Stimulated activated naive CD8-positive, alpha-beta T cell treated with anti-CD3 and anti-CD28 coated beads, Interleukin-15, Interleukin-2, amounts not matched to agents 100 ng/mL and 50 ng/mL, for 24 hours (primary cell): ENCODE results near the gene ETNPPL.

Experiments used
- H3K27ac Mint-ChIP-seq: one replicate; pipeline ENCODE4 v1.8.0; 2021; ENCODE audit warnings: mild to moderate bottlenecking, mixed read lengths
- H3K27me3 Mint-ChIP-seq: one replicate; pipeline ENCODE4 v1.8.0; 2021; ENCODE audit warnings: mixed read lengths
- H3K36me3 Mint-ChIP-seq: one replicate; pipeline ENCODE4 v1.8.0; 2021; ENCODE audit warnings: low read depth, mixed read lengths
- H3K4me1 Mint-ChIP-seq: one replicate; pipeline ENCODE4 v1.8.0; 2021; ENCODE audit warnings: low read depth, mixed read lengths
- H3K4me3 Mint-ChIP-seq: one replicate; pipeline ENCODE4 v1.8.0; 2021; ENCODE audit warnings: mild to moderate bottlenecking, mixed read lengths
- H3K9me3 Mint-ChIP-seq: one replicate; pipeline ENCODE4 v1.8.0; 2021; ENCODE audit warnings: mixed read lengths

Gene ETNPPL

GRCh38 chr4:108695062-108695461 lies 67.8 kb downstream of the ETNPPL start:
- no peak overlapping the region for H3K27ac Mint-ChIP-seq
- no peaks in the 10 kb centered on the region for H3K9me3 Mint-ChIP-seq
- H3K27me3 Mint-ChIP-seq, result no peaks in the 10 kb centered on the region
- no peaks in the 10 kb centered on the region for H3K4me1 Mint-ChIP-seq
- no peaks in the 10 kb centered on the region for H3K36me3 Mint-ChIP-seq
- no peak overlapping the region for H3K4me3 Mint-ChIP-seq

GRCh38 chr4:108694423-108694822 lies 68.4 kb downstream of the ETNPPL start:
- Mint-ChIP-seq H3K27ac (no peak overlapping the region), H3K4me1 (no peaks in the 10 kb centered on the region), H3K9me3 (no peaks in the 10 kb centered on the region), H3K4me3 (no peak overlapping the region), H3K36me3 (no peaks in the 10 kb centered on the region), H3K27me3 (no peaks in the 10 kb centered on the region)

- Mint-ChIP-seq H3K36me3 (no peaks in the 10 kb centered on the region), H3K9me3 (no peaks in the 10 kb centered on the region), H3K4me1 (no peaks in the 10 kb centered on the region), H3K27me3 (no peaks in the 10 kb centered on the region), H3K27ac (no peak overlapping the region), H3K4me3 (no peak overlapping the region)
These were observed 69.0 kb downstream of the ETNPPL start for GRCh38 chr4:108693819-108694218.

GRCh38 chr4:108693211-108693610 lies 69.6 kb downstream of the ETNPPL start:
- Mint-ChIP-seq H3K4me3 (no peak overlapping the region), H3K36me3 (no peaks in the 10 kb centered on the region), H3K4me1 (no peaks in the 10 kb centered on the region), H3K27ac (no peak overlapping the region), H3K27me3 (no peaks in the 10 kb centered on the region), H3K9me3 (no peaks in the 10 kb centered on the region)
